Measurements from ENCODE around the gene AACS. TPM values are rescaled to one million over a fixed set of nuclear protein-coding genes. Genes with fewer than 3 reads are reported as not detected.
"Not testable (repeated sequence)": the region's sequence is repeated elsewhere in the genome, so short reads cannot be mapped to it uniquely, and the experiment has no call there.

AACS gene
- total RNA-seq, 1 experiment from 2014 or later: 17.8 TPM

DNA sequence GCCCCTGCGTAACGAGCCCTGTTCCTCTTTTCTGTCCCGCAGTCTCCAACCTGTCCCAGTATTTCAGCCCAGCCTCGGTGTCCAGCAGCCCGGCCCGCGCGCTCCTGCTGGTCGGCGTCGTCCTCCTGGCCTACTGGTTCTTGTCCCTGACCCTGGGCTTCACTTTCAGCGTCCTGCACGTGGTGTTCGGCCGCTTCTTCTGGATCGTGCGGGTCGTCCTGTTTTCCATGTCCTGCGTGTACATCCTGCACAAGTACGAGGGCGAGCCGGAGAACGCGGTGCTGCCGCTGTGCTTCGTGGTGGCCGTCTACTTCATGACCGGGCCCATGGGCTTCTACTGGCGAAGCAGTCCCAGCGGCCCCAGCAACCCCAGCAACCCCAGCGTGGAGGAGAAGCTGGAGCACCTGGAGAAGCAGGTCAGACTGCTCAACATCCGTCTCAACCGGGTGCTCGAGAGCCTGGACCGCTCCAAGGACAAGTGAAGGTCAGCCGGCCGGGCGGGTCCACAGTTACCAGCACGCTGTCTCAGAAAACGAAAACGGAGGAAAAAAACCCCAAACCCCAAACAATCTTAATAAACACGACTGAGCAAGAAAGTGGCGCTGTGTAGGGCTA is 40.2 kb upstream of the AACS start:
- no peak overlapping the region for H3K9ac ChIP-seq (ENCODE audit: low read length)
- H3K79me2 ChIP-seq (ENCODE audit: low read length): peaks cover 58% of the 10 kb centered on the region
- peaks cover 3% of the 10 kb centered on the region; the same call in 1 of the 2 replicates for H4K20me1 ChIP-seq (ENCODE audit: insufficient read depth, low read depth, low read length)
- H3K9me2 ChIP-seq (replicated peaks; ENCODE audit: insufficient read depth, low read length): no peaks in the 10 kb centered on the region
- peaks cover 70% of the 10 kb centered on the region for H3K36me3 ChIP-seq (ENCODE audit: insufficient read depth, low read length)
- no peak overlapping the region for H3K27ac ChIP-seq (ENCODE audit: low read length)
- H3K9me3 ChIP-seq (ENCODE audit: low read length): no peaks in the 10 kb centered on the region
- H3K27me3 ChIP-seq (ENCODE audit: low read length): no peaks in the 10 kb centered on the region
- H3K4me3 ChIP-seq (ENCODE audit: low read length): no peak overlapping the region
- no peak overlapping the region for H2AFZ ChIP-seq (ENCODE audit: low read length)
- H3K4me2 ChIP-seq (ENCODE audit: low read depth, low read length, poor library complexity, severe bottlenecking): no peak overlapping the region
- DNase-seq: no peak
- H3K4me1 ChIP-seq (ENCODE audit: low read length): no peaks in the 10 kb centered on the region

DNA sequence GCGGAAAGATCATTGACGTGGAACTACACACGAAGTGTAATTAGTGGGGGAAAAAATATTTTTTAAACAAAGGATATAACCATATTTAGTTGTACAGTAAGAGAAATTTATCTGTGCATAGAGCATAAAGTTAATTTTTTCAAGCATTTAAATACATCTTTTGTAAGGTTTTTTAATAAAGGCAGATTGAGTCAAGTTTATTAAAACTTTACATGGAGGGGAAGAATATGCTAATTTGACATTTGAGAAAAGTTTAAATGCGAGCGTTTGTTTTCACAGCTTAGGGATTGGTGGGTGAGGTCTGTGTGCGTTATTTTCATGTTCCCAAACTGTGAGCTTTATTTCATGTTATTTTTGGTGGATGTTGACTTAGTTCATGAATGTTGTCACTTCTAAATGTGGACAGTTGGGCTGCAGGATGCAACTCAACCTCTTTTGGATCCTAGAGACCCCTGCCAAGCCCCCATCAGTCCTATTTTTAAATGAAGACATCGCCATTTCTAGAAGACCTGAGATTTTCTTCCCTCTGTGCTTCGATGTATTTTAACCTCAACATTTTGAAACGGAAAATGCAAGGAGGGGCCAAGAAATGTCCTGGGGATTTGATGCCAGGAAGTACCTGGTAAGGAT is 39.5 kb upstream of the AACS start:
- Histone ChIP-seq H3K4me2 (ENCODE audit: low read depth, low read length, poor library complexity, severe bottlenecking) (no peak overlapping the region), H3K27ac (ENCODE audit: low read length) (no peak overlapping the region), H3K4me1 (ENCODE audit: low read length) (no peaks in the 10 kb centered on the region), H3K9me3 (ENCODE audit: low read length) (no peaks in the 10 kb centered on the region), H3K27me3 (ENCODE audit: low read length) (no peaks in the 10 kb centered on the region), H3K9ac (ENCODE audit: low read length) (no peak overlapping the region), H3K4me3 (ENCODE audit: low read length) (no peak overlapping the region), H4K20me1 (ENCODE audit: insufficient read depth, low read depth, low read length) (peaks cover 3% of the 10 kb centered on the region; the same call in 1 of the 2 replicates), H3K9me2 (replicated peaks; ENCODE audit: insufficient read depth, low read length) (no peaks in the 10 kb centered on the region), H3K79me2 (ENCODE audit: low read length) (peaks cover 54% of the 10 kb centered on the region), H3K36me3 (ENCODE audit: insufficient read depth, low read length) (peaks cover 72% of the 10 kb centered on the region), H2AFZ (ENCODE audit: low read length) (no peak overlapping the region)
- DNase-seq: no peak

DNA sequence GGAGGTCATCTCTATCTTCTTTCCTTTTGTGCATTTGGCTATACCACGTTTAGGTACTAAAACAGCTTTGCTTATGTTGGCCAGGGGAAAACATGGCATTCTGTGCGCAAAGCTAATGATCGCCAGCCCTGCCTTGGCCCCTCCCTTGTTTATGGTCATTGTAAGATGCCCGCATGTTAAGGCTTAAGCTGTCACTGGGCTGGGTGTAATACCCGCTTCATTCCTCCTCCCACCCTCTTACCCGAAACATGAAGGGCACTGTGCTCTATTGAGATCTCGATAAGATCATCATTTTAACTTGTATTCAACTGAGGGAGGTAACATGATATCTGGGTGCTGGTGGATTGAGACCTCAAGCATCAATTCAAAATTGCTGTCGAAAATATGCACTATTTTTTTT is 37.1 kb upstream of the AACS start:
- H3K4me2 ChIP-seq (ENCODE audit: low read depth, low read length, poor library complexity, severe bottlenecking): no peak overlapping the region
- H3K79me2 ChIP-seq (ENCODE audit: low read length): peaks cover 39% of the 10 kb centered on the region
- H2AFZ ChIP-seq (ENCODE audit: low read length): no peak overlapping the region
- no peak for DNase-seq
- no peaks in the 10 kb centered on the region for H3K27me3 ChIP-seq (ENCODE audit: low read length)
- no peak overlapping the region for H3K9ac ChIP-seq (ENCODE audit: low read length)
- H3K4me1 ChIP-seq (ENCODE audit: low read length): no peaks in the 10 kb centered on the region
- H3K9me3 ChIP-seq (ENCODE audit: low read length): peaks cover 4% of the 10 kb centered on the region; the same call in 1 of the 2 replicates
- H3K36me3 ChIP-seq (ENCODE audit: insufficient read depth, low read length): peaks cover 65% of the 10 kb centered on the region
- no peaks in the 10 kb centered on the region for H3K9me2 ChIP-seq (replicated peaks; ENCODE audit: insufficient read depth, low read length)
- H4K20me1 ChIP-seq (ENCODE audit: insufficient read depth, low read depth, low read length): peaks cover 3% of the 10 kb centered on the region; the same call in 1 of the 2 replicates
- no peak overlapping the region for H3K4me3 ChIP-seq (ENCODE audit: low read length)
- no peak overlapping the region for H3K27ac ChIP-seq (ENCODE audit: low read length)

DNA sequence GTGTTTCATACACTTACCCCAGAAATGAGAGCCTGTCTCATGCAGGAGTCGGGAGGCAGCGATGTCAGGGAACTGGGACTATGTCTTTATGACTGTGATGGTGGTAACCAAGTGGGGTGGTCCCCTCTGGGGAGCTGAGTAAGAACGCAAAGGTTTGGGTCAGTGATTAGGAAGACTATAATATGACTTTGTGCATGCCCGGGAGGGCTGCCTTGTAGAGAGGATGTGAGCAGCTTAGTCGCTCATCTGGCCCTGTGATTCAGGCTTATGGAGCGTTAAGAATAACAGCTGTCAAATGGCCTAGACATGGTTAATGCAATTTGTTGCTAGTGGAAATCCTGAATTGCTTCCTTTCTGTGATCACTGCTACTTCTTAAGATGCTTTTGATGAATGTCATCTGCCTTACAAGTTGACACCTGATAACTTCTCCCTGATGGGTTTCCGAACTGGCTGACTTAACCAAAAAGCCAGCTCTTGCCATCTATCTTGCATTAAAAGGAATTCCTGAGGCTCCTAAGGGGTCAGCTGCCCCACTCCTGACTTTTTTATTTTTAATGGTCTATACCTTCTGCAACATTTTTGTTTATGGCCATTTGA is 35.4 kb upstream of the AACS start:
- no peak for DNase-seq
- Histone ChIP-seq H3K27ac (ENCODE audit: low read length) (no peak overlapping the region), H2AFZ (ENCODE audit: low read length) (no peak overlapping the region), H3K9me2 (replicated peaks; ENCODE audit: insufficient read depth, low read length) (no peaks in the 10 kb centered on the region), H3K4me1 (ENCODE audit: low read length) (no peaks in the 10 kb centered on the region), H3K4me2 (ENCODE audit: low read depth, low read length, poor library complexity, severe bottlenecking) (no peak overlapping the region), H3K9ac (ENCODE audit: low read length) (no peak overlapping the region), H3K36me3 (ENCODE audit: insufficient read depth, low read length) (peaks cover 67% of the 10 kb centered on the region), H3K79me2 (ENCODE audit: low read length) (peaks cover 35% of the 10 kb centered on the region), H3K27me3 (ENCODE audit: low read length) (no peaks in the 10 kb centered on the region), H3K9me3 (ENCODE audit: low read length) (peaks cover 4% of the 10 kb centered on the region; the same call in 1 of the 2 replicates), H4K20me1 (ENCODE audit: insufficient read depth, low read depth, low read length) (peaks cover 3% of the 10 kb centered on the region; the same call in 1 of the 2 replicates), H3K4me3 (ENCODE audit: low read length) (no peak overlapping the region)

DNA sequence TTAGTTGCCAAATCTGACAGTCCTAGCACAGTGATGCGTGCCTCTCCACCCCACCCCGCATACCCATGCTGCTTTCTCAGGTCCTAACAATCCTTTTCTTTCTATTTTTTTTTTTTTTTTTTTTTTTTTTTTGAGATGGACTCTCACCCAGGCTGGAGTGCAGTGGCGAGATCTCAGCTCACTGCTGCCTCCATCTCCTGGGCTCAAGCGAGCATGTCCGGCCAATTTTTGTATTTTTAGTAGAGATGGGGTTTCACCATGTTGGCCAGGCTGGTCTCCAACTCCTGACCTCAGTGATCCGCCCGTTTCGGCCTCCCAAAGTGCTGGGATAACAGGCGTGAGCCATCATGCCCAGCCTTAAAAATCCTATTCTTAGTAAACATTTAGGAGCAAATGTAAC is 33.8 kb upstream of the AACS start:
- not testable (repeated sequence) for DNase-seq; H3K9me2 ChIP-seq (replicated peaks; ENCODE audit: insufficient read depth, low read length); H3K27me3 ChIP-seq (ENCODE audit: low read length); H3K27ac ChIP-seq (ENCODE audit: low read length); H3K9ac ChIP-seq (ENCODE audit: low read length); H2AFZ ChIP-seq (ENCODE audit: low read length); H3K4me1 ChIP-seq (ENCODE audit: low read length); H3K9me3 ChIP-seq (ENCODE audit: low read length); H3K4me3 ChIP-seq (ENCODE audit: low read length); H4K20me1 ChIP-seq (ENCODE audit: insufficient read depth, low read depth, low read length); H3K4me2 ChIP-seq (ENCODE audit: low read depth, low read length, poor library complexity, severe bottlenecking)
- H3K79me2 ChIP-seq (ENCODE audit: low read length): peaks cover 26% of the 10 kb centered on the region
- H3K36me3 ChIP-seq (ENCODE audit: insufficient read depth, low read length): peaks cover 53% of the 10 kb centered on the region

DNA sequence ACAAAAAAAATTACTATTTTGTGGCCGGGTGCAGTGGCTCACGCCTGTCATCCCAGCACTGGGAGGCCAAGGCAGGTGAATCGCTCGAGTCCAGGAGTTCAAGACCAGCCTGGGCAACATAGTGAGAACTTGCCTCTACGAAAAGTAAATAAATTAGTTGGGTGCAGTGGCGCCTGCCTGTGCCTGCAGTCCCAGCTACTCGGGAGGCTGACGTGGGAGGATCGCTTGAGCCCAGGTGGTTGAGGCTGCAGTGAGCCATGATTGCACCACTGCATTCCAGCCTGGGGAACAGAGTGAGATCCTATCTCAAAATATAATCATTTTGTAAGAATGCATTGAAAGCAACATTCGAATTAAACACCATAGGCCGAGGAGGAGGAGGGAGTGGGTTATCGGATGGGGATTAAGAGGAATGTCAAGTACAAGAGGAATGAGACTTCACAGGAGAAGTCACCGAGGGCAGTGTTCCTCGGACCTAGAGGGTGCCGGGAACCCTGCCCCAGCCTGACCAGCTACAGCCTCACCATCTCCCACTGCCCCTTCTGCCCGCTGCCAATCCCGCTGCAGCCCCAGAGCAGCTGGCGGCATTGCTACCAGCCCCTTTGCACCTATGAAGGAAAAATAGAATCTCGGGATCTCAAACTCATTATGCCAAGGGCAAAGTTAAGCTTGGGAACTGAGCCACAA is 32.6 kb upstream of the AACS start:
- DNase-seq: no peak
- no peak overlapping the region for H3K4me3 ChIP-seq (ENCODE audit: low read length)
- H2AFZ ChIP-seq (ENCODE audit: low read length): no peak overlapping the region
- H3K9me2 ChIP-seq (replicated peaks; ENCODE audit: insufficient read depth, low read length): no peaks in the 10 kb centered on the region
- H3K9me3 ChIP-seq (ENCODE audit: low read length): peaks cover 4% of the 10 kb centered on the region; the same call in 1 of the 2 replicates
- no peak overlapping the region for H3K27ac ChIP-seq (ENCODE audit: low read length)
- peaks cover 23% of the 10 kb centered on the region for H3K79me2 ChIP-seq (ENCODE audit: low read length)
- peaks cover 3% of the 10 kb centered on the region; the same call in 1 of the 2 replicates for H4K20me1 ChIP-seq (ENCODE audit: insufficient read depth, low read depth, low read length)
- no peak overlapping the region for H3K4me2 ChIP-seq (ENCODE audit: low read depth, low read length, poor library complexity, severe bottlenecking)
- no peaks in the 10 kb centered on the region for H3K27me3 ChIP-seq (ENCODE audit: low read length)
- no peaks in the 10 kb centered on the region for H3K4me1 ChIP-seq (ENCODE audit: low read length)
- peaks cover 49% of the 10 kb centered on the region for H3K36me3 ChIP-seq (ENCODE audit: insufficient read depth, low read length)
- no peak overlapping the region for H3K9ac ChIP-seq (ENCODE audit: low read length)

DNA sequence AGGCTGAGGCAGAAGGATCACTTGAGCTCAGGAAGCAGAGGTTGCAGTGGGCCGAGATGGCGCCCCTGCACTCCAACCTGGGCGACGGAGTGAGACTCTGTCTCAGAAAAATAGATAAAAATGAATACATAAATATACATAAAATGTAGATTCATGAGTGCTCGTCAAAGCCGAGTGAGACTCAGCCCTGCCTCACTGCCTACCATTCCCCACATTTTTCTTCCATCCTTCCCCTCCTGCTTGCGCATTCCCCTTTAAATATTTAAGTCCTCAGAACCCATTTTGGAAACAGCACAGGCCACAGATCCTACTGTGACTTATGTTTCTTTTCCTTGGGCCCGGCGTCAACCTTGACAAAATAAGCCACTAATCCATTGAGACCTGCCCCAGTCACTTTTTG is 31.9 kb upstream of the AACS start:
- no peak overlapping the region for H3K9ac ChIP-seq (ENCODE audit: low read length)
- H3K9me3 ChIP-seq (ENCODE audit: low read length): peaks cover 4% of the 10 kb centered on the region; the same call in 1 of the 2 replicates
- H2AFZ ChIP-seq (ENCODE audit: low read length): no peak overlapping the region
- peaks cover 44% of the 10 kb centered on the region for H3K36me3 ChIP-seq (ENCODE audit: insufficient read depth, low read length)
- H3K79me2 ChIP-seq (ENCODE audit: low read length): peaks cover 19% of the 10 kb centered on the region
- no peak for DNase-seq
- no peak overlapping the region for H3K27ac ChIP-seq (ENCODE audit: low read length)
- no peaks in the 10 kb centered on the region for H3K4me1 ChIP-seq (ENCODE audit: low read length)
- no peaks in the 10 kb centered on the region for H3K27me3 ChIP-seq (ENCODE audit: low read length)
- no peak overlapping the region for H3K4me3 ChIP-seq (ENCODE audit: low read length)
- H3K4me2 ChIP-seq (ENCODE audit: low read depth, low read length, poor library complexity, severe bottlenecking): no peak overlapping the region
- H3K9me2 ChIP-seq (replicated peaks; ENCODE audit: insufficient read depth, low read length): no peaks in the 10 kb centered on the region
- no peaks in the 10 kb centered on the region for H4K20me1 ChIP-seq (ENCODE audit: insufficient read depth, low read depth, low read length)
